HG03135 (cell line): Measurements from ENCODE around the gene MFF.
"Not testable (repeated sequence)": the region's sequence is repeated elsewhere in the genome, so short reads cannot be mapped to it uniquely, and the experiment has no call there.

ENCODE experiments used
- ATAC-seq: cut with Tn5 transposase; IDR thresholded peaks from one replicate; pipeline ENCODE4 v1.9.1; 2021; ENCODE audit warnings: mild to moderate bottlenecking, moderate library complexity; ENCODE audit not compliant: unreplicated experiment

Gene MFF

DNA sequence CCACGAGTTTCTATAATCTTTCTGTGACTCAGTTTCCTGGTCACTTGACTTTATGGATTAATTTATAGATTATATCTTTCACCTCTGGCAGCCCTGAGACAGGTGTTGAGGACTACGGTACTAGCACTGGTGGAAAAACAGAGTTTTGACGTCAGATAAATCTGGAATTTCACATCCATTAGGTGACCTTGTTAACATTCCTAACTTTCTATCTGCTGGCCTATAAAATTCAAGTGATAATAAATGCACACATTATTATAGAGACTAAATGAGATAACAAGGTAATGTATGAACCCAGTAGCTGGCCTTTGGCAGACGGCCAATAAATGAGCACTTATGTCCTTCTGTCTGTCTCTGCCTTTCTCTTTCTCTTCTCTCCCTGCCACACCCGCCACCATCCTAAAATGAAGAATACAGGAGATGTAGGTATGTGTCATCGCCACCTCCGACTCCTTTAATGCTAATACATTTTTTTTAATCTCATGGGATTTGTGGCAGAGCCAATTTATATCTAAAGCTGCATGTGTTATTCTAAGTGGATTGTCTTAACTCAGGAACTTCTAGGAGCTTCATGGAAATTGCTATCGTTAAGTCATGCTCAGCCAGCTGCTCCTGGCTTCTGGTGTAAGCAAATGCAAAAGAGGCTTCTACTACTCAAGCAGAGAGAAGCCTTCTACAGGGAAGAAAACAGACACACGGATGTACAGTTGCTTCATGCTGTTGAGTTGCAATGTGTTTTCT is 51.8 kb downstream of the MFF start:
- ATAC-seq: no peak

DNA sequence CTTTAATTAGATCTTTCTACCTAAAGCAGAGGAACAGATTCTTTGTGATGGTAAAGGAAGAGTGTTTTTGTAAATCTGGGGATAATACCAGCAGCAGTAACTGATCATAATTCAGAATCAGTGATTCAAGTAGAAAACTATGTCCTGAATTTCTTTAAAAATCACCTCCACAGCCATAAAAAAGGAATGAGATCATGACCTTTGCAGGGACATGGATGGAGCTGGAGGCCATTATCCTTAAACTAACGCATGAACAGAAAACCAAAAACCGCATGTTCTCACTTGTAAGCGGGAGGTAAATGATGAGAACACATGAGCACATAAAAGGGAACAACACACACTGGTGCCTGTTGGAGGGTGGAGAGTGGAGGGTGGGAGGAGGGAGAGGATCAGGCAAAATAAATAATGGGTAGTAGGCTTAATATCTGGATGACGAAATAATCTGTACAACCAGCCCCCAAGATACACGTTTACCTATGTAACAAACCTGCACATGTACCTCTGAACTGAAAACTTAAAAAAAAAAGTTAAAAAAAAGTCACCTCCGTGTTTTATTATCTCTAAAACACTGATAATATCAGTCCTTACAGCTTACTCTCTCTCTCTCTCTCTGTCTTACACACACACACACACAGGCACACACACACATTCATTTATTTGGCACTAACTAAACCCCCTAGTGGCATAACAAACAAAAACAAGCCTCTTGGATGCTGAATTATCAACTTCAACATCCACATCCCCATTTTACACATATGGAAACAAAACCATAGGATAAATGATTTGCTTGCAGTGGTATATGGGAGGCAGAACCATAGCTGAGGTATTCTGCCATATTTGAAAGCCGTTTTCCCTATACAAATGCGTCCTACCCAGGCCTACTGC is 52.7 kb downstream of the MFF start:
- ATAC-seq: no peak

- ATAC-seq: no peak
These were observed 53.3 kb downstream of the MFF start for GRCh38 chr2:227378371-227378782.

GRCh38 chr2:227379095-227379494 is 54.0 kb downstream of the MFF start, which contains the start of gene TM4SF20:
Gene TM4SF20, minus strand, starts transcription at chr2:227379306. Its CDS starts 38 bp downstream, at chr2:227379268.
- ATAC-seq: no peak

- not testable (repeated sequence) for ATAC-seq
These were observed 57.3 kb downstream of the MFF start for GRCh38 chr2:227382241-227382835.

DNA sequence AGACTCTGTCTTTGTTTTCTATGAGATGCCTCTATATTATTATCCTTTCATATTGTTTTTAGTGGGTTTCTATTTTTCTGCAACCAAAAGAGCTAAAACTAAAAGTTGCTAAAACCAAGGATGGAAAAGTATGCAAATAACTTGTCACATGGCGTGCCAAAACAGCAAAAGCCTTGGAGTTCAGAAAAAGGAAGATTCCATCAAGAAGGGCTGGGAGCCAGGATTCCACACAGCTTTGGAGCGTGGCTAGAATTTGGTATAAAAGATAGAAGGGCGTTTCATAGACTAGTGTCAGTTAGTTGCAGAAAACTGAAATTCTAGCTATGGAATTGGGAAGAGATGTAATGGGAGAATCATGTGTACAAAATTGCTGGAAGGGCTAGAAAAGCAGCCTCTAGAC is 58.6 kb downstream of the MFF start:
- ATAC-seq: no peak

GRCh38 chr2:227386630-227387029 is 61.6 kb downstream of the MFF start:
- ATAC-seq: no peak

DNA sequence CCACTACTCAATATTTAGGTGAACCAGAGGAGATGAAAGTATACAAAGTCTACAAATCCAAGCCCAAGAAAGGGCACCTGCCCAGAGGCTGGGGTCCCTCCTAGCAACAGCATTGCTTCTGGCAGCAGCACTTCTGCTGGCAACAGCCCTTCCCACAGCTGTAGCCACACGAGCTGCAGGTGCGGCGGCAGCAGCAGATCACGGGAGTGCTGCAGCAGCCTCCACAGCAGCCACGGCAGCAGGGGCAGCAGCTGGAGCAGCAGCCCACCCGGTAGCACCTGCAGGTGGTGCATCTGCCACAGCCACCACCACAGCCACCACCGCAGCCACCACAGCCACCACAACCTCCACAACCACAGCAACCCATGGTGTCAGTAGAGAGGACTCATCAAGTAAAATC is 62.5 kb downstream of the MFF start, which contains the start of gene SCYGR1:
SCYGR1 (minus strand) TSS at position 367 of the 400 bp plus-strand sequence; CDS start at position 367, 0 bp downstream.
- ATAC-seq: not testable (repeated sequence)

GRCh38 chr2:227388537-227389011 is 63.5 kb downstream of the MFF start:
- ATAC-seq: no peak

DNA sequence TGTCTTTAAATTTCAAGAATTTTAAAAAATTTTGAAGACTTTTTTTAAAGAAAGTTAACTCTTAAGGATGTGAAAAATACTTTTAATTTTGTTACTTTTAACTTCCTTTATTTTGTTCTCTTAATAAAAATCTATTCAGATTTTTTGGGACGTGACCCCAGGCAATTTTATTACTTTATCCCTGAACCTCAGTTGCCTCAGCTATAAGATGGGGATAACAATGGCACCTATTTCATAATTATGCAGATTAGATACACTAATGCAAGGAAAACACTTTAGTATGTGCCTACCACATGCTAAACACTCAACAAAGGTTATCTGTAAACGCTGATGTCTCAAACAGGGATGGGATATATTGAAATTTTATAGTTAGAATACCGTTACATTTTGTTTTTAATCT is 64.2 kb downstream of the MFF start:
- no peak for ATAC-seq

DNA sequence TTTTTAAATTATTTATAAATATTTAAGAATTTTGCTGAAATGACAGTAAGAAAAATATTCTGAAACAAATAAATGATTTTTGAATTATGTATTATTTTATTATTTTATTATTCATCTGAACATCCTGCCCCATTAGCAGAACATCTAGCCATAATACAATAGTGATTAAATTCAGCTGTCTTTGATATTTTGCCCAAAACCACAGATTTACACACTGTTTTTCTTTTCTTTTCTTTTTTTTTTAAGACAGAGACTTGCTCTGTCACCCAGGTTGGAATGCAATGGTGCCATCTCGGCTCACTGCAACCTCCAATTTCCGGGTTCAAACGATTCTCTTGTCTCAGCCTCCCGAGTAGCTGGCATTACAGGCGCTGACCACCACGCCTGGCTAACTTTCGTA is 64.6 kb downstream of the MFF start:
- ATAC-seq: no peak

- no peak for ATAC-seq
These were observed 65.6 kb downstream of the MFF start for GRCh38 chr2:227390468-227391256.

- ATAC-seq: no peak
These were observed 69.3 kb downstream of the MFF start for GRCh38 chr2:227394401-227394800.

- no peak for ATAC-seq
These were observed 70.5 kb downstream of the MFF start for GRCh38 chr2:227395556-227395955.

- no peak for ATAC-seq
These were observed 72.5 kb downstream of the MFF start for GRCh38 chr2:227397562-227397961.

DNA sequence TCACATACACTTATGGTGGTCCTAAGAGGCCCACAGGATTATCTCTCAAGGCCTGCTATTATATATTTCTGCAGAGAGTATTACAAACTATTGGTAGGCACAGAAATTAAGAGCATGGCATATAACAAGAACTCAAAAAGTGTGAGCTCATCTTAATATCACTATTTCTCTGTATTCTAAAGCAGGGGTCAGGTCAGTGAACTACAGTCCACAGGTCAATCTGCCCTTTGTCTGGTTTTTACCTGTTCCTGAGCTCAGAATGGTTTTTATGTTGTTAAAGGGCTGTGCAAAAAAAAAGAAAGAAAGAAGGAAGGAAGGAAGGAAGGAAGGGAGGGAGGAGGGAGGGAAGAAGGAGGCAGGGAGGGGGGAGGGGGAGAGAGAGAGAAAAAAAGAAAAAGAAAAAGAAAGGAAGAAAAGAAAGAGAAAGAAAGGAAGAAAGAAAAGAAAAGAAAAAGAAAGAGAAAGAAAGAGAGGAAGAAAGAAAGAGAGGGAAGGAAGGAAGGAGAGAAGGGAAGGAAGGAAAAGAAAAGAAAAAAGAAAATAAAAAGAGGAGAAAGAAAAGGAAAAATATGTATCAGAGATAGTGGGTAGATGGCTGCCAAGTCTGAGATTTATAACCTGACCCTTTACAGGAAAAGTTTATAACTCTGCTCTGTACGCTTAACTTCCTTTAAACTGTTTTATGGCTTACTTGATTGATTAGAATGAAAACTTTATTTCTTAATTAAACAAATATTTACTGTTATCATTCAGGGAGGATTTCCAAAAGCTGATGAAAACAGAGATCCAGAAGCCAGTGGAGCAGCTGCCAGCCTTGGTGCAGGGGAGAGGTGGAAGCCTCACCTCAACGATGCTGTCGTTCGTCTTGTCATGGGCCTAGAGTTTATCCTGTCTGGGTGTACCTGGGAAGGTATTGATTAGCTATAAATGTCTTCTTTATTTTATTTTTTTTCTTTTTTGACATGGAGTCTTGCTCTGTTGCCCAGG is 73.9 kb downstream of the MFF start:
- ATAC-seq: no peak

DNA sequence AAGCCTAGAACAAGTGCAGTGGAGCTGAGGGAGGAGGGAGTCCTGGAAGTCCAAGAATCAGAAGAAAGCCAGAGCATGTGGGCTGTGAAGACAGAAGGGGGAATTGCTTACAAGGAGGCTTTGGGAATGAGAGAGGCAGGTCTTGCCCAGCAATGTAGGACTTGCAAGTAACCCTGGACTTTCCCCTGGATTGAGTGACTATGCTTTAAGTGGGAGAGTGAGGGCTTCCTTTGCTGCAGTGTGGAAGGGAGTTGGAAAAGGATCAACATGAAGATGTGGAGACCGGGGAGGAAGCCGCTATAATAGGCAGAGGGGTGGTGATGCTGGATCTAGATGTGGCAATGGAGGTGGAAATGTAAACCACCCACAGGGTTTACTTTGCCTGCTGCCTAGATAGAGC is 76.5 kb downstream of the MFF start:
- no peak for ATAC-seq

- ATAC-seq: no peak
These were observed 77.3 kb downstream of the MFF start for GRCh38 chr2:227402321-227402720.

GRCh38 chr2:227402959-227403358 is 77.9 kb downstream of the MFF start:
- no peak for ATAC-seq
